K562 (cell line): ENCODE results near the gene HNRNPLL. TPM values are rescaled to one million over a fixed set of nuclear protein-coding genes. Genes with fewer than 3 reads are reported as not detected.

Source experiments
- ARID1B ChIP-seq: fragments of 450-650 bp; IDR thresholded peaks from 2 replicates; pipeline ENCODE4 v1.6.1; 2016; ENCODE audit warnings: antibody characterized with exemption, mild to moderate bottlenecking, inconsistent platforms
- CTCF ChIP-seq, 3 experiments: IDR thresholded peaks in 2 of 3; conservative IDR thresholded peaks in 1 of 3; 2 replicates each; pipeline ENCODE4 v1.5.1; 2011 to 2012; ENCODE audit warnings: low read length in 3 of 3, mild to moderate bottlenecking in 3 of 3, control low read depth in 2 of 3, improper control_type of control experiment in 1 of 3, inconsistent platforms in 1 of 3, low read depth in 1 of 3, mixed read lengths in 1 of 3, moderate library complexity in 1 of 3; ENCODE audit not compliant: insufficient read depth in 2 of 3
- E2F6 ChIP-seq, 2 experiments: IDR thresholded peaks; 2 replicates each; pipeline ENCODE4 v1.6.1; 2011; ENCODE audit warnings: borderline replicate concordance in 1 of 2, control low read depth in 1 of 2, low read depth in 1 of 2, low read length in 1 of 2, mild to moderate bottlenecking in 1 of 2, mixed read lengths in 1 of 2, moderate library complexity in 1 of 2; ENCODE audit not compliant: insufficient read depth in 1 of 2, insufficient read length in 1 of 2, poor library complexity in 1 of 2, severe bottlenecking in 1 of 2; ENCODE audit errors: extremely low read depth in 1 of 2
- FOXP4 ChIP-seq: sonication (generic); formaldehyde crosslinking; IDR thresholded peaks from 2 replicates; pipeline ENCODE4 v1.8.0; 2022; ENCODE audit warnings: mild to moderate bottlenecking, missing genetic modification reagents, borderline replicate concordance
- GTF2A2 ChIP-seq: IDR thresholded peaks from 2 replicates; pipeline ENCODE4 v1.6.1; 2016; ENCODE audit warnings: mild to moderate bottlenecking, missing genetic modification characterization, missing compliant biosample characterization
- MEF2A ChIP-seq: IDR thresholded peaks from 2 replicates; pipeline ENCODE4 v1.6.1; 2011; ENCODE audit warnings: low read depth, mild to moderate bottlenecking, low read length, moderate library complexity; ENCODE audit not compliant: control insufficient read depth
- MXD1 ChIP-seq: fragments of 250-450 bp; sonication (Bioruptor Pico); IDR thresholded peaks from 2 replicates; pipeline ENCODE4 v1.8.0; 2021; ENCODE audit warnings: borderline replicate concordance, mild to moderate bottlenecking, moderate library complexity; ENCODE audit not compliant: poor library complexity, severe bottlenecking
- NCOA4 ChIP-seq: fragments of 450-650 bp; IDR thresholded peaks from 2 replicates; pipeline ENCODE4 v1.6.1; 2018; ENCODE audit warnings: mild to moderate bottlenecking; ENCODE audit not compliant: partially characterized antibody
- RNF219 ChIP-seq: fragments of 250-450 bp; sonication (Bioruptor Pico); IDR thresholded peaks from 2 replicates; pipeline ENCODE4 v1.5.0; 2022; ENCODE audit warnings: mild to moderate bottlenecking
- TAF9B ChIP-seq: fragments of 450-650 bp; IDR thresholded peaks from 2 replicates; pipeline ENCODE4 v1.6.1; 2018; ENCODE audit warnings: mild to moderate bottlenecking; ENCODE audit not compliant: partially characterized antibody
- TFAM ChIP-seq: fragments of 250-450 bp; sonication (Bioruptor Pico); conservative IDR thresholded peaks from 2 replicates; pipeline ENCODE4 v1.5.0; 2021; ENCODE audit warnings: mild to moderate bottlenecking, moderate library complexity
- TFAP4 ChIP-seq: sonication (generic); formaldehyde crosslinking; IDR thresholded peaks from 2 replicates; pipeline ENCODE4 v1.8.0; 2022; ENCODE audit warnings: missing genetic modification reagents, mild to moderate bottlenecking, moderate library complexity, borderline replicate concordance
- TGIF2 ChIP-seq: sonication (generic); formaldehyde crosslinking; IDR thresholded peaks from 2 replicates; pipeline ENCODE4 v1.8.1; 2022; ENCODE audit warnings: mild to moderate bottlenecking, missing genetic modification reagents, moderate library complexity
- THRA ChIP-seq: fragments of 450-650 bp; IDR thresholded peaks from 2 replicates; pipeline ENCODE4 v1.6.1; 2017; ENCODE audit warnings: mild to moderate bottlenecking, moderate library complexity
- polyA plus RNA-seq, 8 experiments: library from polyadenylated mRNA; depleted of rRNA in 4 of 8; stranded (reverse) in 5 of 8; unstranded in 3 of 8; fragments of >200 nt; fragmentation: Nextera tagmentation in 2 of 8; fragmentation: Illumina TruSeq in 1 of 8; extraction: Ambion mirVana in 2 of 8; extraction: Trizol in 1 of 8; gene quantifications; 2 replicates each; pipeline versions ENCODE4 v1.2.1 to v1.2.3, GENCODE V29; 2011 to 2014; ENCODE audit warnings: inconsistent platforms in 1 of 8, missing spikeins in 1 of 8
- total RNA-seq, 7 experiments: library from RNA; depleted of rRNA in 6 of 7; stranded (reverse); fragments of >200 nt in 6 of 7; fragmentation: Illumina TruSeq in 2 of 7; extraction: Trizol in 2 of 7; gene quantifications; 2 replicates each; pipeline versions ENCODE4 v1.2.1 to v1.2.3, GENCODE V29; 2011 to 2021; ENCODE audit warnings: low replicate concordance in 1 of 7

HNRNPLL gene
- total and polyA plus RNA-seq, 9 of the 15 experiments (the other 6 are each of a cell fraction or from before 2014, with no cell fraction given): 19.8 to 135 (median 57.8) TPM

GRCh38 chr2:38581193-38582147, 21.3 kb downstream of the HNRNPLL start (continued):
- TF ChIP-seq FOXP4: no peak
- no peak for TF ChIP-seq TFAP4
- TF ChIP-seq CTCF (IDR thresholded peaks at IDR 0.05 in 2 of 3, conservative IDR thresholded peaks at IDR 0.05 in 1 of 3; ENCODE audit: insufficient read depth in 2 of 3, low read depth in 1 of 3, low read length in 3 of 3): peak; percentile 52 to 80 (median 66)
- no peak for TF ChIP-seq THRA
- TF ChIP-seq RNF219: no peak
- no peak for TF ChIP-seq TGIF2
- no peak for TF ChIP-seq MEF2A
- no peak for TF ChIP-seq TAF9B
- no peak for TF ChIP-seq MXD1 (CRISPR knock-in tag)
- no peak for TF ChIP-seq ARID1B
- TF ChIP-seq E2F6 (IDR thresholded peaks at IDR 0.05; ENCODE audit: borderline replicate concordance in 1 of 2, extremely low read depth in 1 of 2, insufficient read depth in 1 of 2, insufficient read length in 1 of 2, low read depth in 1 of 2, low read length in 1 of 2, poor library complexity in 1 of 2, severe bottlenecking in 1 of 2): no peak
- TF ChIP-seq TFAM: no peak
- no peak for TF ChIP-seq NCOA4
- no peak for TF ChIP-seq GTF2A2 (tag)
